Stomach (tissue), 4 donors: ENCODE data around the gene DCXR.

Source experiments
- EP300 ChIP-seq: sonication (generic); formaldehyde crosslinking; IDR thresholded peaks from one replicate; pipeline ENCODE4 v1.6.1; 2017; ENCODE audit warnings: antibody characterized with exemption
- POLR2A ChIP-seq, 4 donors: fragments of 450-650 bp; IDR thresholded peaks; one replicate each; pipeline ENCODE4 v1.6.1; 2016; ENCODE audit warnings: antibody characterized with exemption in 4 of 4, control low read depth in 2 of 4, mild to moderate bottlenecking in 1 of 4, moderate library complexity in 1 of 4
- POLR2AphosphoS5 ChIP-seq, 3 donors: sonication (generic); formaldehyde crosslinking; IDR thresholded peaks; one replicate each; pipeline ENCODE4 v1.6.1; 2016; ENCODE audit warnings: antibody characterized with exemption in 3 of 3
- TF ChIP-seq, protein P1 (sequence below), 7 experiments: fragments of 450-650 bp in 4 of 7; fragments of 200-600 bp in 3 of 7; sonication (generic) in 3 of 7; IDR thresholded peaks; one replicate each; pipeline ENCODE4 v1.5.1; 2016 to 2019; ENCODE audit warnings: antibody characterized with exemption in 7 of 7, control low read depth in 2 of 7, mild to moderate bottlenecking in 1 of 7

DNA sequence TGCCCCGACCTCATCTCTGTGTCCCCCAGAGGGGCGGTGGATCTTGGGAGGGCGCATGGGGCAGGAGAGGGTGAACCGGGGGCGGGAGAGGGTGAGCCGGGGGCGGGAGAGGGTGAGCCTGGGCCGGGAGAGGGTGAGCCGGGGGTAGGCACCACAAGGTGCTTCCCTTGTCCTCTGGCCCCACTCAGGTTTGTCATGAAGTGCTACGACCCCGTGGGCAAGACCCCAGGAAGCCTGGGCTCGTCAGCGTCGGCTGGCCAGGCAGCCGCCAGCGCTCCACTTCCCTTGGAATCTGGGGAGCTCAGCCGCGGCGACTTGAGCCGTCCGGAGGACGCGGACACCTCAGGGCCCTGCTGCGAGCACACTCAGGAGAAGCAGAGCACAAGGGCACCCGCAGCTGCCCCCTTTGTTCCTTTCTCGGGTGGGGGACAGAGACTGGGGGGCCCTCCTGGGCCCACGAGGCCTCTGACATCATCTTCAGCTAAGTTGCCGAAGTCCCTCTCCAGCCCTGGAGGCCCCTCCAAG is 41.2 kb downstream of the DCXR start:
- no peak for TF ChIP-seq POLR2A (IDR thresholded peaks at IDR 0.05)
- no peak for TF ChIP-seq POLR2AphosphoS5 (IDR thresholded peaks at IDR 0.05)
- TF ChIP-seq, protein P1, sequence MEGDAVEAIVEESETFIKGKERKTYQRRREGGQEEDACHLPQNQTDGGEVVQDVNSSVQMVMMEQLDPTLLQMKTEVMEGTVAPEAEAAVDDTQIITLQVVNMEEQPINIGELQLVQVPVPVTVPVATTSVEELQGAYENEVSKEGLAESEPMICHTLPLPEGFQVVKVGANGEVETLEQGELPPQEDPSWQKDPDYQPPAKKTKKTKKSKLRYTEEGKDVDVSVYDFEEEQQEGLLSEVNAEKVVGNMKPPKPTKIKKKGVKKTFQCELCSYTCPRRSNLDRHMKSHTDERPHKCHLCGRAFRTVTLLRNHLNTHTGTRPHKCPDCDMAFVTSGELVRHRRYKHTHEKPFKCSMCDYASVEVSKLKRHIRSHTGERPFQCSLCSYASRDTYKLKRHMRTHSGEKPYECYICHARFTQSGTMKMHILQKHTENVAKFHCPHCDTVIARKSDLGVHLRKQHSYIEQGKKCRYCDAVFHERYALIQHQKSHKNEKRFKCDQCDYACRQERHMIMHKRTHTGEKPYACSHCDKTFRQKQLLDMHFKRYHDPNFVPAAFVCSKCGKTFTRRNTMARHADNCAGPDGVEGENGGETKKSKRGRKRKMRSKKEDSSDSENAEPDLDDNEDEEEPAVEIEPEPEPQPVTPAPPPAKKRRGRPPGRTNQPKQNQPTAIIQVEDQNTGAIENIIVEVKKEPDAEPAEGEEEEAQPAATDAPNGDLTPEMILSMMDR (IDR thresholded peaks at IDR 0.05) = no peak
- TF ChIP-seq EP300 = no peak
